ENCODE measurements around the gene HSBP1L1.

The HSBP1L1 gene

DNA sequence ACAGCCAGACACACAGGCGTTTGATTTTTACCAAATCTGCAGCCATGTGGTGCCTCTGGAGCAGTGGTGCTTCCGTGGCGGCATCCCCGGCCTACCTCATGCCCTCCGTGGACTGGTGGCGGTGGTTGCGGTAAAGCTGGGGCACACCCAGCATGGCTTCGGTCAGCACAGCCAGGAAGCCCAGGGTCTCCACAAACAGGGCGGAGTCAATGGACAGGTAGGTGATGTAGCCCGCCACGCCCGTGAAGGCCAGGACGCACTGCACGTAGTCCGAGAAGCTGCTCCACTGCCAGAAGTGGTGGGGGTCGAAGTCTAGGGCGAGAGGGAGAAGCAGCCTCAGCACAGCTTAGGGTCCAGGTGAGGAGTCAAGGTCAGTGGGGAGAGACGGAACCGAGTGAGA lies 45.4 kb upstream of the HSBP1L1 start:
- no peak for TF ChIP-seq FOXM1 (IDR thresholded peaks at IDR 0.05; ENCODE audit: borderline replicate concordance, low read depth)
- TF ChIP-seq, protein P1, sequence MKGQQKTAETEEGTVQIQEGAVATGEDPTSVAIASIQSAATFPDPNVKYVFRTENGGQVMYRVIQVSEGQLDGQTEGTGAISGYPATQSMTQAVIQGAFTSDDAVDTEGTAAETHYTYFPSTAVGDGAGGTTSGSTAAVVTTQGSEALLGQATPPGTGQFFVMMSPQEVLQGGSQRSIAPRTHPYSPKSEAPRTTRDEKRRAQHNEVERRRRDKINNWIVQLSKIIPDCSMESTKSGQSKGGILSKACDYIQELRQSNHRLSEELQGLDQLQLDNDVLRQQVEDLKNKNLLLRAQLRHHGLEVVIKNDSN (IDR thresholded peaks at IDR 0.05): no peak
- no peak for TF ChIP-seq ZBTB7A (IDR thresholded peaks at IDR 0.05; ENCODE audit: low read depth)
- TF ChIP-seq, protein P2, sequence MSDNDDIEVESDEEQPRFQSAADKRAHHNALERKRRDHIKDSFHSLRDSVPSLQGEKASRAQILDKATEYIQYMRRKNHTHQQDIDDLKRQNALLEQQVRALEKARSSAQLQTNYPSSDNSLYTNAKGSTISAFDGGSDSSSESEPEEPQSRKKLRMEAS (IDR thresholded peaks at IDR 0.05): no peak
- no peak for TF ChIP-seq EGR1 (IDR thresholded peaks at IDR 0.05)
- no peak for TF ChIP-seq EP300 (IDR thresholded peaks at IDR 0.05; ENCODE audit: borderline replicate concordance)
- no peak for TF ChIP-seq CREB1 (IDR thresholded peaks at IDR 0.05; ENCODE audit: low read depth)
- no peak for TF ChIP-seq YY1 (IDR thresholded peaks at IDR 0.05; ENCODE audit: low read depth)
- no peak for TF ChIP-seq TAF1 (IDR thresholded peaks at IDR 0.05; ENCODE audit: low read depth)
- TF ChIP-seq CEBPB (IDR thresholded peaks at IDR 0.05): no peak
- TF ChIP-seq, protein P3, sequence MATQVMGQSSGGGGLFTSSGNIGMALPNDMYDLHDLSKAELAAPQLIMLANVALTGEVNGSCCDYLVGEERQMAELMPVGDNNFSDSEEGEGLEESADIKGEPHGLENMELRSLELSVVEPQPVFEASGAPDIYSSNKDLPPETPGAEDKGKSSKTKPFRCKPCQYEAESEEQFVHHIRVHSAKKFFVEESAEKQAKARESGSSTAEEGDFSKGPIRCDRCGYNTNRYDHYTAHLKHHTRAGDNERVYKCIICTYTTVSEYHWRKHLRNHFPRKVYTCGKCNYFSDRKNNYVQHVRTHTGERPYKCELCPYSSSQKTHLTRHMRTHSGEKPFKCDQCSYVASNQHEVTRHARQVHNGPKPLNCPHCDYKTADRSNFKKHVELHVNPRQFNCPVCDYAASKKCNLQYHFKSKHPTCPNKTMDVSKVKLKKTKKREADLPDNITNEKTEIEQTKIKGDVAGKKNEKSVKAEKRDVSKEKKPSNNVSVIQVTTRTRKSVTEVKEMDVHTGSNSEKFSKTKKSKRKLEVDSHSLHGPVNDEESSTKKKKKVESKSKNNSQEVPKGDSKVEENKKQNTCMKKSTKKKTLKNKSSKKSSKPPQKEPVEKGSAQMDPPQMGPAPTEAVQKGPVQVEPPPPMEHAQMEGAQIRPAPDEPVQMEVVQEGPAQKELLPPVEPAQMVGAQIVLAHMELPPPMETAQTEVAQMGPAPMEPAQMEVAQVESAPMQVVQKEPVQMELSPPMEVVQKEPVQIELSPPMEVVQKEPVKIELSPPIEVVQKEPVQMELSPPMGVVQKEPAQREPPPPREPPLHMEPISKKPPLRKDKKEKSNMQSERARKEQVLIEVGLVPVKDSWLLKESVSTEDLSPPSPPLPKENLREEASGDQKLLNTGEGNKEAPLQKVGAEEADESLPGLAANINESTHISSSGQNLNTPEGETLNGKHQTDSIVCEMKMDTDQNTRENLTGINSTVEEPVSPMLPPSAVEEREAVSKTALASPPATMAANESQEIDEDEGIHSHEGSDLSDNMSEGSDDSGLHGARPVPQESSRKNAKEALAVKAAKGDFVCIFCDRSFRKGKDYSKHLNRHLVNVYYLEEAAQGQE (IDR thresholded peaks at IDR 0.05; ENCODE audit: low read depth): no peak
- no peak for TF ChIP-seq TCF12 (IDR thresholded peaks at IDR 0.05; ENCODE audit: low read depth)
- TF ChIP-seq NFIC (IDR thresholded peaks at IDR 0.05): no peak
- no peak for TF ChIP-seq RAD21 (IDR thresholded peaks at IDR 0.05; ENCODE audit: low read depth)
- TF ChIP-seq TEAD4 (IDR thresholded peaks at IDR 0.05): no peak

DNA sequence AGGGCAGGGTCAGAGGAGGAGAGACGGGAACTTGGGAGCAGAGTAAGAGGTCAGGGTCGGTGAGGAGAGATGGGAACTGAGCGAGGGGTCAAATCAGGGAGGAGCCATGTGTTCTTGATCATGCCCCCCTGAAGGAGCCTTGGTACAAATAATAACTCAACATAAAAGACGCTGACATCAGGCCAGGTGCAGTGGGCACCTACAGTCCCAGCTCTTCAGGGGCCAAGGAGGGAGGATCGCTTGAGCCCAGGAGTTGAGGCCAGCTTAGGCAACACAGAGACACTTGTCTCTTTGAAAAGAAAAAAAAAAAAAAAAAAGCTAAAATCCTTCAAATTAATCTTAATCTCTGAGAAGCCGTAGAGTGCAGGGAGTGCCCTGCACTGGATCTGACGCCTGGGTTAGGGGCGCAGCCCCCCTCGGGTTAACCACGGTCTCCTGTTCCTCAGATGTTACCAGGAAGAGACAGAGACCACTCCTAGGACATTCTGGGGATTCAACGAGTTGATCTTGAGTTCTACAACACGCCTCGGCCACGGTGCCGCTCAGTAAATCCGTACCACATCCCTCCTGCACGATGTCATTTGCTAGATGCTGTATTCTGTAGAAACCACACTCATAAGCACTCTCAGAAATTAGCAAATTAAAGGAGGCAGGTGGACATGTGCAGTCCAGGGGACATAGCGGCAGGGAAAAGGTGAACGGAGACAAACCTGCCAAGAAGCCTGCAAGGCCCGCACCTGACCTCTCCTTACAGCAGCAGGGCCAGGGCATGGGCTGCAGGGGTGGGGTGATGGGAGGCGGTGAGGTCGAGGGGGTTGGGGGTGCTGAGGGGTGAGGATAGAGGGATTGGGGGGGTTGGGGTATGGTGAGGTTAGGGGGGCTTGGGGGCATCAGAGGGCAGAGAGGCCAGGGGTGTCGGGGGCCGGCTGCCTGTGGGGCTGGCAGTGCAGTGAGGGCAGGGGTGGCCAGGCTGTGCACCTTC lies 42.2 kb upstream of the HSBP1L1 start:
- TF ChIP-seq ZBTB7A (IDR thresholded peaks at IDR 0.05; ENCODE audit: low read depth): no peak
- no peak for TF ChIP-seq TAF1 (IDR thresholded peaks at IDR 0.05; ENCODE audit: low read depth)
- no peak for TF ChIP-seq CEBPB (IDR thresholded peaks at IDR 0.05)
- TF ChIP-seq TCF12 (IDR thresholded peaks at IDR 0.05; ENCODE audit: low read depth): no peak
- no peak for TF ChIP-seq RAD21 (IDR thresholded peaks at IDR 0.05; ENCODE audit: low read depth)
- no peak for TF ChIP-seq CREB1 (IDR thresholded peaks at IDR 0.05; ENCODE audit: low read depth)
- no peak for TF ChIP-seq YY1 (IDR thresholded peaks at IDR 0.05; ENCODE audit: low read depth)
- TF ChIP-seq FOXM1 (IDR thresholded peaks at IDR 0.05; ENCODE audit: borderline replicate concordance, low read depth): no peak
- TF ChIP-seq, protein P3 (IDR thresholded peaks at IDR 0.05; ENCODE audit: low read depth): no peak
- no peak for TF ChIP-seq EGR1 (IDR thresholded peaks at IDR 0.05)
- TF ChIP-seq NFIC (IDR thresholded peaks at IDR 0.05): no peak
- TF ChIP-seq, protein P1 (IDR thresholded peaks at IDR 0.05): no peak
- TF ChIP-seq, protein P2 (IDR thresholded peaks at IDR 0.05): no peak
- no peak for TF ChIP-seq TEAD4 (IDR thresholded peaks at IDR 0.05)
- no peak for TF ChIP-seq EP300 (IDR thresholded peaks at IDR 0.05; ENCODE audit: borderline replicate concordance)

DNA sequence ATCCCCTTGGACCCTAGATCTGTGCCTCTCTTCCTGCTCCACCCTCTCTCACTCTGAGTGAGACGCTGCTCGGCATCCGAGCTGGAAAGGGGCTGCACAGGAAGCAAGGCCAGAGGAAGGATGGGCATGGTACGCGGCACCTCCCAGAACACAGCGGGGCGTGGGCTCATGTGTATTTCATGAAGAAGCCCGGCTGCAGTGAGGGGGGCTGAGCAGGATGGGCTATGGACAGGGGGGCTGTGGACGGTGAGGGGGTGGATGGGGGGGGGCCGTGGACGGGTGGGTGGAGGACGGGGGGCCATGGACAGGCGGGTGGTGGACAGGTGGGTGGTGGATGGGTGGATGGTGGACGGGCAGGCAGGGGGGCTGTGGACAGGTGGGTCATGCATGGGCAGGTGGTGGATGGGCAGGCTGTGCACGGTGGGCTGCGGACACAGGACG lies 41.5 kb upstream of the HSBP1L1 start:
- TF ChIP-seq EP300 (IDR thresholded peaks at IDR 0.05; ENCODE audit: borderline replicate concordance) (no peak), CREB1 (IDR thresholded peaks at IDR 0.05; ENCODE audit: low read depth) (no peak), ZBTB7A (IDR thresholded peaks at IDR 0.05; ENCODE audit: low read depth) (no peak), TAF1 (IDR thresholded peaks at IDR 0.05; ENCODE audit: low read depth) (no peak), NFIC (IDR thresholded peaks at IDR 0.05) (no peak), YY1 (IDR thresholded peaks at IDR 0.05; ENCODE audit: low read depth) (no peak), CEBPB (IDR thresholded peaks at IDR 0.05) (no peak), TCF12 (IDR thresholded peaks at IDR 0.05; ENCODE audit: low read depth) (no peak), EGR1 (IDR thresholded peaks at IDR 0.05) (no peak), RAD21 (IDR thresholded peaks at IDR 0.05; ENCODE audit: low read depth) (no peak), FOXM1 (IDR thresholded peaks at IDR 0.05; ENCODE audit: borderline replicate concordance, low read depth) (no peak), TEAD4 (IDR thresholded peaks at IDR 0.05) (no peak)
- TF ChIP-seq, protein P1 (IDR thresholded peaks at IDR 0.05): no peak
- TF ChIP-seq, protein P2 (IDR thresholded peaks at IDR 0.05): no peak
- TF ChIP-seq, protein P3 (IDR thresholded peaks at IDR 0.05; ENCODE audit: low read depth): no peak

Data from Ishikawa (cell line).